Nephron progenitor cell (in vitro differentiated cells): Measurements from ENCODE around the gene SMAP2.

Experiments used
- DNase-seq: peaks from one replicate; pipeline ENCODE4 v3.0.0; 2021
- H3K27ac Mint-ChIP-seq: 2 replicates; pipeline ENCODE4 v1.8.0; 2021; ENCODE audit warnings: mild to moderate bottlenecking, moderate library complexity, mixed read lengths
- H3K27me3 Mint-ChIP-seq: 2 replicates; pipeline ENCODE4 v1.8.0; 2021; ENCODE audit warnings: mild to moderate bottlenecking, low read depth, mixed read lengths; ENCODE audit not compliant: poor library complexity
- H3K36me3 Mint-ChIP-seq: 2 replicates; pipeline ENCODE4 v1.8.0; 2021; ENCODE audit warnings: low read depth, mixed read lengths
- H3K4me1 Mint-ChIP-seq: 2 replicates; pipeline ENCODE4 v1.8.0; 2021; ENCODE audit warnings: mixed read lengths
- H3K4me3 Mint-ChIP-seq: 2 replicates; pipeline ENCODE4 v1.8.0; 2021; ENCODE audit warnings: mild to moderate bottlenecking, moderate library complexity, mixed read lengths
- H3K9me3 Mint-ChIP-seq: 2 replicates; pipeline ENCODE4 v1.8.0; 2021; ENCODE audit warnings: mild to moderate bottlenecking, moderate library complexity, mixed read lengths
- CTCF ChIP-seq: fragments of 200-600 bp; sonication (generic); IDR thresholded peaks from 2 replicates; pipeline ENCODE4 v1.5.0; 2021; ENCODE audit warnings: antibody characterized with exemption

SMAP2 gene

DNA sequence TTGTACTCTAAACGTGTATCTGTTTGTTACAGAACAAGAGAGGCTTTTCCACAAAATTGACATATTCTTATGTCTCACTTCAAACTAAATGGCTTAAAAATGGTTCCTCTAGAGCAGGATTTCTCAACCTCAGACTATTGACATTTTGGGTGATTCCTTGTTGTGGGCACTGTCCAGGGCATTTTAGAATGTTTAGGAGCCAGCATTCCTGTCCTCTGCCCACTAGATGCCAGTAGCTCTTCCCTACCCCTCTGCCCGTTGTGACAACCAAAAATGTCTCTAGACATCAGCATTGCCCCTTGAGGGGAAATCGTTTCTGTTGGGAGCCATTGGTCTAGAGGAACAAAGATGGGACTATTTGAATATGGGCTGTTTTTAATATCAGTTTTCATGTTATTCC, 17.3 kb downstream of the SMAP2 start:
- H3K36me3 Mint-ChIP-seq = peaks cover 12% of the 10 kb centered on the region
- peaks cover 6% of the 10 kb centered on the region for H3K27me3 Mint-ChIP-seq
- peaks cover 11% of the 10 kb centered on the region for H3K4me1 Mint-ChIP-seq
- no peak for DNase-seq
- TF ChIP-seq CTCF = no peak
- no peak overlapping the region for H3K27ac Mint-ChIP-seq
- H3K4me3 Mint-ChIP-seq = no peak overlapping the region
- H3K9me3 Mint-ChIP-seq = no peaks in the 10 kb centered on the region

DNA sequence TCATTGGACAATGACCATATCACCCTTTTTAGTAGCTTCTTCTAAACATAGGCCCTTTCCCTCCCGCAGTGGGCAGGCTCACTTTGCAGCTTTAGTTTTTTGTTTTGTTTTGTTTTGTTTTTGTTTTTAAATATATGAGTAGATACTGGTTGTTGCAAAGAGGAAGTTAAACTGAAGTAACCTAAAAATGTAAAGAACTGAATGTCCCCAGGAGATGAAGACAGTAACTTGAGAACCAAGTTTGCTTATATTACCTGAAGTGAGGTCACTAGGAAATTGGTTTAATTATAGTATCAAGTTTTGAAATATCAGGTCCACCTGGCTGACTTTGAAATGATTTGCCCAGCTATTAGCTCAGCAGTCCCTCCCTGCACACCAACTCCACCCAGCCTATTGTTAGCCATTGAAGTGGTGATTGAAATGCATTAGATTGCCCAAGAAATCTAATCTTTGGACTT, 18.2 kb downstream of the SMAP2 start:
- peaks cover 5% of the 10 kb centered on the region for H3K4me1 Mint-ChIP-seq
- H3K4me3 Mint-ChIP-seq = no peak overlapping the region
- no peak for DNase-seq
- H3K36me3 Mint-ChIP-seq = peaks cover 12% of the 10 kb centered on the region
- H3K27me3 Mint-ChIP-seq = peaks cover 6% of the 10 kb centered on the region
- TF ChIP-seq CTCF = no peak
- H3K27ac Mint-ChIP-seq = no peak overlapping the region
- H3K9me3 Mint-ChIP-seq = no peaks in the 10 kb centered on the region

- Mint-ChIP-seq H3K9me3 (no peaks in the 10 kb centered on the region), H3K27ac (no peak overlapping the region)
These were observed 18.7 kb downstream of the SMAP2 start for GRCh38 chr1:40392221-40392620.

DNA sequence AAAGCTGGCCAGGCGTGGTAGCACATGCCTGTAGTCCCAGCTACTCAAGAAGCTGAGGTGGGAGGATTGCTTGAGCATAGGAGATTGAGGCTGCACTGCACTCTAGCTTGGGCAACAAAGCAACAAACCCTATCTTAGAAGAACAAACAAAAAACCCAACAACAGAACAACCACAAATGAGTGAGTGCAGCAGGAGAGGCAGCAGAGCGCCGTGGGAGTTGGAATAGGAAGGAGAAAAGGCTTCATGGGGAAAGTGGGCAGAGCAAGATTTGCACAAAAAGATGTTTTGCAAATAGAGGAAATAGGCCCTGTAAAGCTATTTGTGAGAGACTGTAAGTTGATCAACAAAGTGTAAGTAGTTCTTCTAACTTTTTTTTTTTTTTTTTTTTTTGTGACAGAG, 19.6 kb downstream of the SMAP2 start:
- Mint-ChIP-seq H3K27ac (no peak overlapping the region), H3K9me3 (no peaks in the 10 kb centered on the region), H3K36me3 (peaks cover 12% of the 10 kb centered on the region), H3K4me3 (no peak overlapping the region), H3K4me1 (peaks cover 5% of the 10 kb centered on the region), H3K27me3 (peaks cover 6% of the 10 kb centered on the region)
- DNase-seq = no peak
- TF ChIP-seq CTCF = no peak

More at GRCh38 chr1:40392221-40392620, 18.7 kb downstream of the SMAP2 start:
- peaks cover 6% of the 10 kb centered on the region for H3K27me3 Mint-ChIP-seq
- no peak overlapping the region for H3K4me3 Mint-ChIP-seq
- TF ChIP-seq CTCF = no peak
- DNase-seq = no peak
- peaks cover 12% of the 10 kb centered on the region for H3K36me3 Mint-ChIP-seq
- peaks cover 5% of the 10 kb centered on the region for H3K4me1 Mint-ChIP-seq

GRCh38 chr1:40394491-40395172, 21.1 kb downstream of the SMAP2 start:
- DNase-seq = no peak
- H3K27me3 Mint-ChIP-seq = peaks cover 3% of the 10 kb centered on the region
- H3K4me3 Mint-ChIP-seq = no peak overlapping the region
- no peaks in the 10 kb centered on the region for H3K9me3 Mint-ChIP-seq
- H3K36me3 Mint-ChIP-seq = no peaks in the 10 kb centered on the region
- TF ChIP-seq CTCF = no peak
- H3K4me1 Mint-ChIP-seq = no peaks in the 10 kb centered on the region
- H3K27ac Mint-ChIP-seq = no peak overlapping the region
